ENCODE measurements around the gene MX2. TPM values are rescaled to one million over a fixed set of nuclear protein-coding genes. Genes with fewer than 3 reads are reported as not detected.

The MX2 gene
- total and polyA plus RNA-seq, 2 of the 4 experiments (the other 2 are of a cell fraction): 0.53 to 0.54 TPM

DNA sequence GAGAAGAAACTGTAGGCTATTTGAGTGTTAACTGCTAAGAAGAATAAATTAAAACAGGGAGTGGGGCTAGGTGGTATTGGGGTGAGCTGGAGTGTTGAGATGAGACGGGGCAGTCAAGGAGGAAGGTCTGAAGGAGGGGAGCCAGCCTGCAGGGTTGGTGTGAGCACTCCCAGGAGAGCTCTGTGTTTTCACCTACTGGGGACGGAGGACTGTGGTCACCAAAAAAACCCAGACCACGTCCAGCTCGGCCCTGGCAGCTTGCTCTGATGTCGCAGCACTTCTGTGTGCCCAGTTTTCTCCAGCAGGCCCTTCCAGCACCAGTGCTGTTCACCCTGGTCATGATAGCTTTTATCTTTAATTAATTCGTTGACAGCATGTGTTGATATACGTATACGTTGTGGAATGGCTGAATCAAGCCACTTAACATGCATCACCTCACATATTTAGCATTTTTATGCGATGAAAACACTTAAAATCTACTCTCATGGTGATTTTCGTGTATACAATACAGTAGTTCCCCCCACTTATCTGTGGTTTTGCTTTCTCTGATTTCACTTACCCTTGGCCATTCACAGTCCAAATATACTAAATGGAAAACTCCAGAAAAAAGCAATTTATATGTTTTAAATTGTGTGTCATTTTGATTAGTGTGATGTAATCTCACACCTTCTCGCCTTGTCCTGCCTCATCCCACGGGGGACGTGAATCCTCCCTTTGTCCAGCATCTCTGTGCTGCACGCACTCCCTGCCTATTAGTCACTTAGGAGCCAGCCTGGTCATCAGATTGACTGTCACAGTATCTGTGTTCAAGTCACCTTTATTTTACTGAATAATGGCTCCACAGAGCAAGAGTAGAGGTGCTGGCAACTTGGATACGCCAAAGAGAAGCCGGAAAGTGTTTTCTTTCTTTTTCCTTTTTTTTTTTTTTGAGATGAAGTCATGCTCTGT lies 32.9 kb upstream of the MX2 start (continued):
- TF ChIP-seq, protein P1, sequence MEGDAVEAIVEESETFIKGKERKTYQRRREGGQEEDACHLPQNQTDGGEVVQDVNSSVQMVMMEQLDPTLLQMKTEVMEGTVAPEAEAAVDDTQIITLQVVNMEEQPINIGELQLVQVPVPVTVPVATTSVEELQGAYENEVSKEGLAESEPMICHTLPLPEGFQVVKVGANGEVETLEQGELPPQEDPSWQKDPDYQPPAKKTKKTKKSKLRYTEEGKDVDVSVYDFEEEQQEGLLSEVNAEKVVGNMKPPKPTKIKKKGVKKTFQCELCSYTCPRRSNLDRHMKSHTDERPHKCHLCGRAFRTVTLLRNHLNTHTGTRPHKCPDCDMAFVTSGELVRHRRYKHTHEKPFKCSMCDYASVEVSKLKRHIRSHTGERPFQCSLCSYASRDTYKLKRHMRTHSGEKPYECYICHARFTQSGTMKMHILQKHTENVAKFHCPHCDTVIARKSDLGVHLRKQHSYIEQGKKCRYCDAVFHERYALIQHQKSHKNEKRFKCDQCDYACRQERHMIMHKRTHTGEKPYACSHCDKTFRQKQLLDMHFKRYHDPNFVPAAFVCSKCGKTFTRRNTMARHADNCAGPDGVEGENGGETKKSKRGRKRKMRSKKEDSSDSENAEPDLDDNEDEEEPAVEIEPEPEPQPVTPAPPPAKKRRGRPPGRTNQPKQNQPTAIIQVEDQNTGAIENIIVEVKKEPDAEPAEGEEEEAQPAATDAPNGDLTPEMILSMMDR (conservative IDR thresholded peaks at IDR 0.05; ENCODE audit: low read depth, low read length): no peak

DNA sequence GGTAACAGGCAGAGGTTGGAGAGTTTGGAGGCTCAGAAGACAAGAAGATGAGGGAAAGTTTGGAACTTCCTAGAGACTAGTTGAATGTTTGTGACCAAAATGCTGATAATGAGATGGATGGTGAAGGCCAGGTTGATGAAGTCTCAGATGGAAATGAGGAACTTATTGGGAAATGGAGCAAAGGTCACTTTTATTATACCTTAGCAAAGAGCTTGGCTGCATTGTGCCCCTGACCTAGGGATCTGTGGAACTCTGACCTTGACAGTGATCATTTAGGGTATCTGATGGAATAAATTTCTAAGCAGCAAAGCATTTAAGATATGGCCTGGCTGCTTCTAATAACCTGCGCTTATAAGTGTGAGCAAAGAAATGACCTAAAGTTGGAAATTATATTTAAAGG lies 28.1 kb upstream of the MX2 start:
- Histone ChIP-seq H3K9me1 (ENCODE audit: insufficient read depth, low read length) (peaks cover 4% of the 10 kb centered on the region; the same call in 1 of the 2 replicates), H3K9me3 (ENCODE audit: control insufficient read depth, insufficient read depth, low read length) (no peaks in the 10 kb centered on the region), H3K56ac (ENCODE audit: extremely low read depth, insufficient read depth, low read length) (no peak overlapping the region), H3K9ac (ENCODE audit: low read depth, low read length) (no peak overlapping the region), H3K4me2 (ENCODE audit: low read depth, low read length) (no peak overlapping the region), H3K27ac (ENCODE audit: insufficient read depth, low read length) (no peak overlapping the region), H3K27me3 (ENCODE audit: control insufficient read depth, insufficient read depth, low read length) (peaks cover 2% of the 10 kb centered on the region; the same call in 1 of the 2 replicates), H3K4me1 (ENCODE audit: control insufficient read depth, insufficient read depth, low read length) (no peaks in the 10 kb centered on the region), H4K5ac (ENCODE audit: low read depth, low read length) (no peak overlapping the region), H2BK5ac (ENCODE audit: low read depth, low read length, poor library complexity, severe bottlenecking) (no peak overlapping the region), H3K23ac (ENCODE audit: low read depth, low read length) (no peak overlapping the region), H2AFZ (replicated peaks; ENCODE audit: low read length, poor library complexity) (no peak overlapping the region), H2AK9ac (replicated peaks; ENCODE audit: low read depth, low read length, poor library complexity) (no peak overlapping the region), H3K36me3 (ENCODE audit: control insufficient read depth, insufficient read depth, low read length) (no peaks in the 10 kb centered on the region), H2BK120ac (ENCODE audit: low read depth, low read length) (no peak overlapping the region), H4K8ac (ENCODE audit: low read depth in 2 of 2, low read length in 2 of 2) (no peak overlapping the region), H2AK5ac (ENCODE audit: low read depth, low read length) (no peak overlapping the region), H2BK15ac (ENCODE audit: low read depth, low read length) (no peak overlapping the region), H3K4ac (ENCODE audit: low read depth, low read length) (no peak overlapping the region), H4K20me1 (ENCODE audit: insufficient read depth, low read length) (no peaks in the 10 kb centered on the region), H3K14ac (replicated peaks; ENCODE audit: low read depth, low read length) (no peak overlapping the region), H3K4me3 (ENCODE audit: insufficient read depth, low read depth, low read length) (no peak overlapping the region), H3K79me1 (ENCODE audit: low read depth in 1 of 2, low read length in 2 of 2) (no peaks in the 10 kb centered on the region), H4K91ac (ENCODE audit: insufficient read depth, low read depth, low read length) (no peak overlapping the region), H2BK20ac (ENCODE audit: low read depth, low read length) (no peak overlapping the region), H3K18ac (ENCODE audit: low read depth, low read length) (no peak overlapping the region)
- no TSS peak for BruUV-seq (replicated peaks)
- in situ Hi-C loops (cut with MboI; ENCODE audit: low sequenced_read_pairs) (no loop called here), dilution Hi-C loops (cut with HindIII; ENCODE audit: low sequenced_read_pairs, unreplicated experiment) (no loop called here), intact Hi-C loops (cut with micrococcal nuclease) (no loop called here)
- CTCF ChIA-PET: no interaction called here
- ATAC-seq (ENCODE audit: low read depth): no peak
- DNase-seq: no peak
- no CpG with 5 or more reads among the region's 1 CpG for WGBS, 2 experiments (ENCODE audit: extremely low coverage in 2 of 2, insufficient read length in 1 of 2)
- POLR2A ChIA-PET (ENCODE audit: unreplicated experiment): no interaction called here
- TF ChIP-seq RCOR1 (IDR thresholded peaks at IDR 0.05; ENCODE audit: insufficient replicate concordance, low read length): no peak
